Activated T-cell treated with anti-CD3 and anti-CD28 coated beads, Interleukin-2, amount 50 U/mL, for 1 hour (primary cell): ENCODE measurements around the gene TAS2R1.

Experiments used
- DNase-seq: peaks from one replicate; pipeline ENCODE4 v3.0.0-alpha.2; 2020

The TAS2R1 gene

GRCh38 chr5:9582406-9582805 is 47.7 kb downstream of the TAS2R1 start:
- no peak for DNase-seq
